GM18526 (cell line): ENCODE data around the gene DEAF1.

Experiments
- POLR2A ChIP-seq: IDR thresholded peaks from 3 replicates; pipeline ENCODE4 v1.6.1; 2011; ENCODE audit not compliant: insufficient read length; ENCODE audit errors: extremely low read depth

Gene DEAF1

DNA sequence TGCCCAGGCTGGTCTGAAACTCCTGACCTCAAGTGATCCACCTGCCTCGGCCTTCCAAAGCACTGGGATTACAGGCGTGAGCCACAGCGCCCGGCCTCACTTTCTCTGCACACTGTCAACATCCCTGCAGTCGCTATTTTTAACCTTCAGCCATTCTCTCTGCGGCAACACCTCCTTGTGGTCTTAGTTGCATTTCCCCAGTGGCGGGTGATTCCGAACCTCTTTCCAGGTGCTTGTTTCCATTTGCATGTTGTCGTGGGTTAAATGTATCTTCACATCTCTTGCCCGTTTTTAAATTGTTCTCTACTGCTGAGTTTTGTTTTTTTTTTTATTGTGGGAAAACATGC lies 65.8 kb downstream of the DEAF1 start:
- TF ChIP-seq POLR2A, result no peak

DNA sequence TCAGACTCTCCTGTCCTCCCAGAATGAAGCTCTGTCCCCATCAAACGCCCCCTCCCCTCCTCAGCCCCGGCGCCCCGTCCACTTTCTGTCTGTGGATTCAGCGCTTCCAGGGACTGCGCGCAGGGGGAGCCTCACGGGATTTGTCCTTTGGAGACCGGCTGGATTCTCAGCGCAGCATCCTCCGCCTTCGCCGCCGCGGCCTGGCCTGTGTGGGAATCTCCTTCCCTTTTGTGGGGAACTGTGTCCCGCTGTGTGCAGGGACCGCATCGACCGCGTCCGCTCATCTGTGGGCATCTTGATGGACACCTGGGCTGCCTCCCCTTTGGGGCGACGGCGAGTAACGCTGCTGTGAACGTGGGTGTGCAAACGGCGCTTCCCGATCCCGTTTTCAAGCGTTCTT lies 67.0 kb downstream of the DEAF1 start:
- TF ChIP-seq POLR2A, result no peak

DNA sequence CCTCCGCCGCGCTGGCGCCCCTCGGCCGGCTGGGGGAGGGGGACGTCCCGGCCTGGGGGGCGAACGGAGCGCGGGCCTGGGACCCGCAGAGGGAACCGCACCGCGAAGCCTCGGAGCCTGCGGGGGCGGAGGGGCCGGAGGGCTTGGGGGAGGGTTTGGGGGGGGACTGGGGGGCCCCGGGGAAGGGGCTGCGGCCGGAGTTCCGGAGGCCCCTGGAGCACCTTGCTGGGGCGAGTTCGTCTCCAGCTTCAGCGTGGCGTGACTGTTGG lies 67.8 kb downstream of the DEAF1 start:
- no peak for TF ChIP-seq POLR2A

DNA sequence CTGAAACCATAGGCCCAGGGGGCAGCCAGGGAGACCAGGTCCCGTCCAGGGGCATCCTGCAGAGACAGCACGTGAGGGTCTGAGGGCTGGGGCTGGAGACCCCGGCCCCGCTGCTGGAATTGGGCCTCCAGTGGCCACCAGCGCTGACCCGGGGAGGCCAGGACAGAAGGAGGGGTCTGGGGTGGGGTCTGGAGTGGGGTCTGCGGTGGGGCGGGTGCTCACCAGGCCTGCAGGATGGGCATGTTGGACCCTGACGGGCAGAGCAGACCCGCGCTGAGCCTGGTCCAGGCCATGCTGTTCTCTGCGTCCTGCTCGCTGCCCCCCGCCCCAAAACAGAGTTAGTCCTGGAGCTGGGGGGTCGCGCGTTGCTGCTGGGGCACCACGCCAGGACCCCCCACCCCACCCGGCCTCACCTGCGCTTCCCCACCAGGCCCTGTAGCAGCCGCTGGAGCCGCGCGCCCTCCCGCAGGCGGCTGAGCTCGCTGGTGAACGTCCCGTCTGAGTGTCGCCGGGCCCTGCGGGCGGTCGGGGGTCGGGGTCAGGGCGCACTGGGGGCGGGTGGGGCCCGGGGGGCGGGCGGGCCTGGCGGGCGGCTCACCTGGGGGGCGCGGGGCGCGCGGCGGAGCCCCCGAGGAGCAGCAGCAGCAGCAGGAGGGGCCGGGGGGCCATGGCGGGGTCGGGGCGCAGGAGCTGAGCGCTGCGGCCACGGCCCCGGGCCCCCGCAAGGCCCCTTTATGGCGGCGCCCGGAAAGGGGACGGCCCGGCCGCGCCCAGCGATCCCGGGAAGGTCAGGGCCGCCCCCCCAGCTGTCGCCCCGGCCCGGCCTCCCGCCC lies 68.3 kb downstream of the DEAF1 start, which contains the start of gene SCT:
Gene SCT (minus strand): TSS at position 707 of the 833 bp plus-strand sequence. CDS start 38 bp downstream, at position 669.
- TF ChIP-seq POLR2A, result no peak

DNA sequence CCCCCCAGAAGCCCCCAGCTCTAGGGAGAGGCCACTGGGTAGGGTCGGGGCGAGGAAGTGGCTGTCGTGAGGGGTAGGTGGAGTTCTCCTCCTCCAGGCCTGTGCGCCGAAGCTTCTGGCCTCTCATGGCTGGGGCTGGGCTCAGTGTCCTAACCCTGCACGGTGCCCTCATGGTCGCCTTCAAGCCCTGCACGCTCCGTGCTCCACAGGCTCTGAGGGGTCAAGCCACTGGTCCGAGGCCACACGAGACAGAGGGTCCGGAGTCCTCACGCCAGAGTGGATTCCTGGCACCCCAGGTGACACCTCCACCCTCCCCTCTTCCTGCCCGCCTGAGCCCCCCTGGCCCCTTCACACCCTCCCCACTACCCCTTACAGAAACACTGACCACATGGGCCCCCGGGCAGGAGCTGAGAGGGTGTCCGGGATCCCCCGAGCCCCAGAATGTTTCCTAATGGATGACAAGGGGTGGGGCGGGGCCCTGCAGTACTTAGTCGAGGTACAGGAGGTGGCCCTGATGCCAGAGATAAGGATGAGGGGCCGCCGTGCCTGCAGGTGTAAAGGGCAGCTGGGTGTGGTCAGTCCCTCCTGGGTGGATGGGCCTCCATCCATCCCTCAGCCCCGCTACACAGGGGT lies 69.3 kb downstream of the DEAF1 start:
- TF ChIP-seq POLR2A, result no peak

DNA sequence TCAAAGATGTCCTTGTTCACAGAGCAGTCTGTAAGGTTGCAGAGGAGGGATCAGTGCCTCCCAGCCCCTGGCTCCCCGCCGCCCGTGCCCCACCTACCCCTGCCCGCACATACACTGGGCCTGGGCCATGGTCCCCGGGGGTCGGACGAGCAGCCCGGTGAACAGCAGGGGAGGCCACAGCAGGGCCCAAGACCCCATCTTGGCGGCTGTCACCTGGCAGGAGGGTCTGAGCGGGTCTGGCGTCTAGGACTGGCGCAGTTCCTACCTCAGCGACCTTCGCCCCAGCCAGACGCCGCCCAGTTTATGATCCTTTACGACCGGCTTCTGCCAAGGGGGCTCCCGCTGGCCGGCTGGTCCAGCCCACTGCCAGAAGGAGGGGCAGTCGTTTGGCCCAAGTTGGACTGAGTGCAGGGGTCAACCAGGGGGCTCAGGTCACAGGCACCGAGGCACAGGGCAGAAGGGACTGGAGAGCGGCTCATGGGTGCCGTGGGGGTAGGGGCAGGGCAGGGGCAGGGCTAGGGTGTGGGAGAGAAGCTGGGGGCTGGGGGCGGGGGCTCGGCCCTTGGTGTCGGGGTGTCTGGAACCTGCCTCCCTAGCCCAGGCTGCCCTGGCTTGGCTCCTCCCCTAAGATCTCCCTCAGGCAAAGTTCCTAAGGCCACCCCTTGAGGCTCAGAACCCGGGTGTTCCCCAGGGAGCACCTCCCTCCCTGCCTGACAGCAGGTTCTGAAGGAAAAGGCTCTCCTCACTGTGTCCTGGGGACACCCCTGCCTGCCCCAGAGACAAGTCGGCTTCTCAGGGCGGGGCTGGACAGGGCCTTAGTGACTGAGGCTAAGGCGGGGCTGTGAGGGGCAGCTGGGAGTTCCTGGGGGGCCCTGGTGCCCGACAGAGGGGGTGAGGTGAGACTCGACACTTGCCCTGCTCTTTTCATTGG lies 70.1 kb downstream of the DEAF1 start, which contains the start of gene CDHR5:
Gene CDHR5 (minus strand): TSS at position 251 of the 931 bp plus-strand sequence. CDS start 53 bp downstream, at position 198.
- no peak for TF ChIP-seq POLR2A

DNA sequence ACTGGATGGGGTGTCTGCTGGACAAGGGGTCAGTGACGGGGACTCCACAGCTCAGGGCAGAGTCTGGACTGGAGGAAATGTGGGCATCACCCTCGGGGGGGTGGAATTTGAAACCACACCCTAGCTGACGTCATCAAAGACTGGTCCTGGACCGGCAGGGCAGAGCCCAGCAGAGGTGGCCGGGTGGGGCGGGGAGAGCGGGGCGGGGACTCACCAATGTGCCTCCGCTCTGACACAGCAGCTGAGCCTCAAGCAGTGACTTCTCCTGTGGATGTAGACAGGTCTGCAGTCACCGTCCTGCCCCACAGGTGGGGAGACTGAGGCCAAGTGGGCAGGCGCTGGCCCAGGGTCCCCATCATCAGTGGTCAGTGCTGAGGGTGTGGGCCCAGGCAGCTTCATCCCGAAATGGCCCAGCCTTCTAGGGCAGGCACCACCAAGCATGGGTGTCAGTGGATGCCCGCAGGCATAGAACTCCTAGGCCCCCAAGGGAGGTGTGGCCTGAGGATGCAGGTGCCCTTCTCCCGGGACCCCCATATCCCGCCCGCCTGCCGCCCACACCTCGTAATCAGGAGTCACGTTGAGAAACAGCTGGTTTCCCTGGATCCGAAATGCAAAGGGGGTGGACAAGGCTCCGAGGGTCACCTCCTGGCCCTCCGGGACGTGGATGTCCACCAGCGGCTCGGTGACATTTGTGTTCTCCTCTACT lies 70.9 kb downstream of the DEAF1 start:
- TF ChIP-seq POLR2A, result no peak

DNA sequence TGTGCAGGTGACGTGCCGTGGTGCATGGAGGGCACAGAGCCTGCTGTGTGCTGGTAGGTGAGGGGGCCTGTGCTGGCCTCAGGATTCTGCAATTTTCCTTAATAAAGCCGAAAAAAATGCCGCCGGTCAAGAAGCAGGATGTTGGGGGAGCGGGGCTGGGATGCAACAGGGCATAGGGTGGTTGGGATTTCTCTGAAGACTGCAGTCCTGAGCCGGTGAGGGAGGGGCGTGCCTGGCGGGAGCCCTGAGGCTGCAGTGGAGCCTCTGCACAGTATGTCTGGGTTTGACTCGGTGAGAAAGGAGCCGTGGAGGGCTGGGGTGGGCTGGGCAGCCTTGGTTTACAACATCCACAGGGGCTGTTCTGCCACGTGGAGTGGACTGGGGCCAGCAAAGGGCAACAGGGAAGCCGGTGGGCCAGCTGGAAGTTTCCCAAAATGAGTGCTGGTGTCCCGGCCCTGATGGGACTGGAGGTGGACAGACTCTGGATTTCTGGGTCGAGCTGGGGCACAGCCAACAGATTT lies 71.6 kb downstream of the DEAF1 start:
- TF ChIP-seq POLR2A, result no peak

DNA sequence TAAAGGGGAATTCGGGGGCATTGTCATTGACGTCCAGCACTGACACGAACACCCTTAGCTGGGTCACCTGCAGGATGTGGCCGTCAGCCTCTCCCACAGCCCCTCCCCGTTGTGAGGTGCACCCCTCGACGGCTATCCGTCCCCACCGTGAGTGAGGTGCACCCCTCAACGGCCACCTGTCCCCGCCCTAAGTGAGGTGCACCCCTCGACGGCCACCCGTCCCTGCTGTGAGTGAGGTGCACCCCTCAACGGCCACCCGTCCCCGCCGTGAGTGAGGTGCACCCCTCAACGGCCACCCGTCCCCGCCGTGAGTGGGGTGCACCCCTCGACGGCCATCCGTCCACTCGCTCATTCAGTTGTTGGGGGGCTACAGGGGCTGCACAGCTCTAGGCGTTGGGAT lies 73.2 kb downstream of the DEAF1 start:
- TF ChIP-seq POLR2A, result no peak

DNA sequence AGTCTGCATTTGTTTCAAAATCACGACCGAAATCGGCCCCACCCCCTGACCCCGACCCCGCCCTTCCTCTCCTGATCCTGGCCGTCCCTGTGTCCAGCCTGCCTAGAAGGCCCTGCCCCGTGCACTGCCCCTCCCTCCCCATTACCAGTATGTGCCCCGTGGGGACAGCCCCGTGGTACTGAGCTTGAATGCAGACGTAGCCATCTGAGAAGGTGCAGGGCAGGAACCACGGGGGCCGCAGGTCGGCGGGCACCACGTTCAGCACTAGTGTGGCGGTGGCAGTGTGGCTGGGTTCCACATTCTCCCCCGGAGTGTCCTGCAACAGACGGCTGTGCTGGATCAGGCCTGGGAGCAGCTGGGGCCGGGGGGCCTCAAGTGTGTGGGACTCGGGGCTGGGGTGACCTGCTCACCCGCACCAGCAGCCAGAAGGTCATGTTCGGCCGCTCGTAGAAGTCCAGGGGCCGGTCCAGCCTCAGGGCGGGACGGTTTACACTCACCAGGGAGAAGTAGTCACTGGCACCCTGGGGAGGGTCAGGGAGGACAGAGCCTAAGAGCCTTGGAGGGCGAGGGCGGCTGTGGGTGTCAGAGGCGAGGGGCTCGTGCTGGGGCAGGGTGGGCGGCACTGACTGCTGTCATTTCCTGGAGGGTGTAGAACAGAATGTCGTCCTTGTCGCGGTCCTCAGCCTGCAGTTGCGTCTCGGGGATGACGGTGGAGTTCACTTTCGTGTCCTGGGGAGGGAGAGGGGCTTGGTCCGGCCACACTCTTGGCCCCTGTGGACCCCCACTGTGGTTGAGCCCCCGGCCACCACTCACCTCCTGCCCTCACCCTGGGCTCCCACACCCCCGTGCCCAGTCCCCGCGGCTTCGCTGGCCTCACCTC lies 73.8 kb downstream of the DEAF1 start:
- TF ChIP-seq POLR2A, result no peak

DNA sequence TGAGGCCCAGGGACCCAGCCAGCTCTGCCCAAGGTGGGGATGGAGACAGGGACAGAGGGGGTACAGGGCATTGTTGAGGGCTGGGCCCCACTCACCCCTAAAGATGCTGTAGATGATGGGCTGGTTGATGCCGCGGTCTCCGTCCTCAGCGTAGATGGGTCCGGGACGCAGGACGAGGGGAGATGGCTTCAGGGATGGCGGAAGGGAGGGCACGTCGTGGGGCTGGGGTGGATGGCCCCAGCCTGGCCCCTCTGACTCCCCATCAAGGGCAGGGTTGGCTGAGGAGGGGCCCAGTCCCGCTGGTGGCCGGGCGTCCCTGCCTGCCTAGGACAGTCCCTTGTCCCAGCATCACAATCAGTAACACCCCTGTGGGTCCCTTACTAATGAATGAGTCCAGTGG lies 74.8 kb downstream of the DEAF1 start:
- no peak for TF ChIP-seq POLR2A

DNA sequence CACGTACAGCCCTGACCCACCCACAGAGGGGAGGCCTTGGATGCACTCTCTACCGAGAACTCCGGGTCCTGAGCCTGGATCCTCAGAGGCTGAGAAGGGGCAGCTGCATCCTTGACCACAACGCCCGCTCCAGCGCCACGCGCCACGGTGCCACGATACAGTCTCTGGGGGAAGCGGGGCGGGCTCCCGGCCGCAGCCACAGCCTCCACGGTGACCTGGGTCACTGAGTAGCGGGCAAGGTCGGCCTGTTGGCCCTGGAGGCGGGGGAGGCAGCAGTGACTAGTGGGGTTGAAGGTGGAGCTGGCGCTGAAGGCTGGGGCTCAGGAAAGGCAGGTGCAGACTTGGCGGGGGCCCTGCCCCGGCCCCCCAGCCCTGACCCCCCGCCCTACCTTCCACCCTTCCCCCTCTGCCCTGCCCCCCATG lies 75.4 kb downstream of the DEAF1 start:
- no peak for TF ChIP-seq POLR2A

DNA sequence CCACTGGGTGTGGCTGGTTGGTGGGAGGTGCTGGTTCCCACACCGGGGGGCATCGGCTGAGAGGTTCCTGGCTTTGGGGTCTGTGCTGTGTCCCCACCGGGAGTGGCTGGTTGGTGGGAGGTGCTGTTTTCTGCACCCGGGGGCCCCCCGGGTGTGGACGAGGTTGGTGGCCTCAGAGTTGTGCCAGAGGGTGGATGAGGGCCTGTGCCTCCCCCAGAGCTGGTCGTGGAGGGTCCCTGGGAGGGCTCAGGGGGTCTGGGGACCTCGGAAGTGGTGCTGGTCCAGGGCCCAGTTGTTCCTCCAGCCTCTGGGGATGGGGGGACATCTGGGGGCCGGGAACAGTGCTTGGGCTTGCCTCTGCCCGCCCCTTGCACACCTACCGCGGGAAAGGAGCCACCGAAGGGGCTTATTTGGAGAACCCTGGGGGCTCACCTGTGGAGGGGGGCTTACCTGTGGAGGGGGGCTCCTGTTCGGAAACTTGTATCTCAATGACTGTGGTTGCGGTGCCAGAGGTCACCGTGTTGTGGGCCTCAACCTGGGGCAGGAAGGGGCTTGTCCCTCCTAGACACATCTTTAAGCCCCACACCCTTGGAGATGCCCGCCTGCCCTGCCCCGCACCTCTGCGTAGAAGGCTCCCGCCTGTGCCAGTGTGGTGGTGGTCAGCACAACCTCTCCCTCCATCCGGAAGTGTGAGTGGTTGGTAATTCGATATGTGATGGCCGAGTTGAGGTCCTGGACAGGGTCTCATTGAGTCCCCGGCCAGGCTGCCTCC lies 76.0 kb downstream of the DEAF1 start:
- no peak for TF ChIP-seq POLR2A
